ENCODE measurements around the gene ABHD12. TPM values are rescaled to one million over a fixed set of nuclear protein-coding genes. Genes with fewer than 3 reads are reported as not detected.

Gene ABHD12
- total and polyA plus RNA-seq, 10 of the 15 experiments (the other 5 are each of a cell fraction or from before 2014, with no cell fraction given), result 1.5 to 61.8 (median 26.7) TPM

- FAIRE-seq (no peak), ATAC-seq (no peak), DNase-seq (ENCODE audit: low read depth, low spot score) (no peak)
- in situ Hi-C loops (cut with MboI), result loop anchor here (25.0 kb wide), 1 partner anchor 1910 kb away; the partner anchor contains the start of genes GZF1 and NXT1
- Histone ChIP-seq H3K9me3 (replicated peaks; ENCODE audit: control insufficient read depth, insufficient read depth, low read length) (no peaks in the 10 kb centered on the region), H3K4me3 (no peak overlapping the region), H3K27me3 (replicated peaks in 1 of 2; ENCODE audit: control insufficient read depth in 2 of 2, insufficient read depth in 2 of 2, low read length in 1 of 2) (no peaks in the 10 kb centered on the region), H3K27ac (ENCODE audit: control insufficient read depth, insufficient read depth) (no peak overlapping the region), H4K20me1 (ENCODE audit: control insufficient read depth, insufficient read depth) (no peaks in the 10 kb centered on the region), H3K4me2 (ENCODE audit: control insufficient read depth, insufficient read depth) (no peak overlapping the region), H2AFZ (ENCODE audit: control insufficient read depth, low read depth, low read length) (no peak overlapping the region), H3K79me2 (ENCODE audit: control insufficient read depth, insufficient read depth, low read length) (no peaks in the 10 kb centered on the region), H3K4me1 (ENCODE audit: control insufficient read depth, insufficient read depth, low read length) (no peaks in the 10 kb centered on the region), H3K9ac (ENCODE audit: control insufficient read depth, insufficient read depth, low read length) (no peak overlapping the region), H3K36me3 (ENCODE audit: control insufficient read depth in 2 of 2, insufficient read depth in 2 of 2, low read length in 1 of 2) (peaks cover 15 to 36% of the 10 kb centered on the region in 2 experiments)
- ChIA-PET SMC1A (ENCODE audit: uncharacterized antibody, unreplicated experiment) (interaction anchor here (0.5 kb wide), 1 partner anchor 202 kb away, joined by 4 read pairs; no protein-coding TSS in a partner anchor), RAD21 (ENCODE audit: unreplicated experiment) (no interaction called here), POLR2A (no interaction called here), CTCF (no interaction called here)
- TF ChIP-seq MTA2 (IDR thresholded peaks at IDR 0.05; ENCODE audit: low read depth) (no peak), E2F4 (IDR thresholded peaks at IDR 0.05; ENCODE audit: low read depth, low read length) (no peak), ASH2L (IDR thresholded peaks at IDR 0.05; ENCODE audit: borderline replicate concordance, low read depth) (no peak), ZNF24 (IDR thresholded peaks at IDR 0.05) (no peak), SIN3A (IDR thresholded peaks at IDR 0.05; ENCODE audit: low read depth, low read length) (no peak), SMARCA5 (IDR thresholded peaks at IDR 0.05) (no peak), ELK1 (IDR thresholded peaks at IDR 0.05; ENCODE audit: low read depth, low read length) (no peak), ZNF274 (IDR thresholded peaks at IDR 0.05; ENCODE audit: insufficient read depth, insufficient read length) (no peak), CHD1 (IDR thresholded peaks at IDR 0.05; ENCODE audit: low read depth, low read length) (no peak)
- intact Hi-C loops (cut with micrococcal nuclease; ENCODE audit: unreplicated experiment), result no loop called here
- 97% methylated on average over 19 of the region's 19 CpGs for WGBS (ENCODE audit: insufficient coverage, insufficient replicate concordance, low lambda C conversion rate, missing lambda C conversion rate)
- TSS peak; percentile 51 for BruUV-seq (replicated peaks)
Observed at GRCh38 chr20:25272223-25273000, 118.2 kb downstream of the ABHD12 start.
